A549 (cell line): ENCODE results near the gene EVC2. TPM values are rescaled to one million over a fixed set of nuclear protein-coding genes. Genes with fewer than 3 reads are reported as not detected.

Source experiments
- ATAC-seq, 2 experiments: fragments of 200-7000 bp in 1 of 2; fragments of >200 bp in 1 of 2; cut with Nextera tagmentation in 1 of 2; cut with Tn5 transposase in 1 of 2; 3 replicates each; pipeline versions ENCODE4 v1.8.0 to v1.9.1; 2018 to 2020; ENCODE audit warnings: mild to moderate bottlenecking in 1 of 2, moderate library complexity in 1 of 2
- CTCF ChIA-PET: fragments of 300-600 bp; sonication (Branson Sonifier 250); formaldehyde crosslinking; extraction: SDS; loops from one replicate; lab custom pipeline; 2021; ENCODE audit warnings: antibody characterized with exemption, inconsistent platforms; lab: Yijun Ruan, JAX
- POLR2A ChIA-PET: fragments of 350-600 bp; formaldehyde crosslinking; extraction: SDS; loops from one replicate; lab custom pipeline; 2021; ENCODE audit warnings: antibody characterized with exemption, inconsistent platforms; lab: Yijun Ruan, JAX
- DNase-seq, 2 experiments: peaks; one replicate each; pipeline versions ENCODE4 v3.0.0 to v3.0.0-alpha.2; 2011 to 2016; ENCODE audit warnings: low read depth in 1 of 2, low spot score in 1 of 2
- FAIRE-seq: peaks from 2 replicates; lab custom pipeline; 2011; peaks lifted over from hg19 to GRCh38; lab: Jason Lieb, UNC
- H3K27ac ChIP-seq, 2 experiments: fragments of >200 bp; sonication (Bioruptor Twin); formaldehyde crosslinking; 3 replicates each; pipeline ENCODE4 v1.5.1; 2016 to 2017
- H3K4me1 ChIP-seq: fragments of >200 bp; sonication (Bioruptor Twin); formaldehyde crosslinking; 3 replicates; pipeline ENCODE4 v1.6.1; 2016
- H3K4me2 ChIP-seq: fragments of >200 bp; sonication (Bioruptor Twin); formaldehyde crosslinking; 3 replicates; pipeline ENCODE4 v1.6.1; 2016
- H3K4me3 ChIP-seq: fragments of >200 bp; sonication (Bioruptor Twin); formaldehyde crosslinking; 3 replicates; pipeline ENCODE4 v1.5.1; 2016
- H3K9me3 ChIP-seq: fragments of >200 bp; sonication (Bioruptor Twin); formaldehyde crosslinking; 3 replicates; pipeline ENCODE4 v1.6.1; 2016
- BHLHE40 ChIP-seq: IDR thresholded peaks from 2 replicates; pipeline ENCODE4 v1.6.1; 2012; ENCODE audit warnings: low read depth, low read length, inconsistent platforms
- EP300 ChIP-seq, 2 experiments: fragments of >200 bp; sonication (Bioruptor Twin); formaldehyde crosslinking; IDR thresholded peaks; 2 replicates in 1 of 2; 3 replicates in 1 of 2; pipeline ENCODE4 v1.6.1; 2016 to 2017
- FOSL2 ChIP-seq, 2 experiments: fragments of 450-650 bp in 1 of 2; fragments of >200 bp in 1 of 2; sonication (Bioruptor Twin) in 1 of 2; formaldehyde crosslinking; IDR thresholded peaks; 2 replicates each; pipeline versions ENCODE4 v1.5.0 to v1.6.1; 2016 to 2020; ENCODE audit warnings: mild to moderate bottlenecking in 1 of 2, moderate library complexity in 1 of 2
- HDAC2 ChIP-seq: fragments of 200-600 bp; sonication (generic); IDR thresholded peaks from 2 replicates; pipeline ENCODE4 v1.6.1; 2016
- HOXB13 ChIP-seq: fragments of 250-450 bp; sonication (Bioruptor Pico); IDR thresholded peaks from 2 replicates; pipeline ENCODE4 v1.5.0; 2020; ENCODE audit warnings: low read depth, mild to moderate bottlenecking, moderate library complexity
- HOXB5 ChIP-seq: fragments of 250-450 bp; sonication (Bioruptor Pico); IDR thresholded peaks from 2 replicates; pipeline ENCODE4 v1.5.0; 2020; ENCODE audit warnings: mild to moderate bottlenecking, moderate library complexity
- KDM5A ChIP-seq: fragments of 200-600 bp; sonication (generic); IDR thresholded peaks from 2 replicates; pipeline ENCODE4 v1.6.1; 2016; ENCODE audit warnings: antibody characterized with exemption, mild to moderate bottlenecking
- MAZ ChIP-seq: fragments of 150-350 bp; IDR thresholded peaks from 2 replicates; pipeline ENCODE4 v1.6.1; 2014; ENCODE audit warnings: antibody characterized with exemption, low read depth, low read length, borderline replicate concordance
- PBX3 ChIP-seq: IDR thresholded peaks from 2 replicates; pipeline ENCODE4 v1.6.1; 2012
- PHF8 ChIP-seq: fragments of 200-600 bp; sonication (generic); IDR thresholded peaks from 2 replicates; pipeline ENCODE4 v1.6.1; 2016; ENCODE audit warnings: low read depth, mild to moderate bottlenecking, antibody characterized with exemption, moderate library complexity, borderline replicate concordance
- RAD21 ChIP-seq, 2 experiments: fragments of >200 bp in 1 of 2; sonication (Bioruptor Twin) in 1 of 2; formaldehyde crosslinking in 1 of 2; IDR thresholded peaks in 1 of 2; conservative IDR thresholded peaks in 1 of 2; 2 replicates in 1 of 2; 3 replicates in 1 of 2; pipeline ENCODE4 v1.6.1; 2012 to 2018; ENCODE audit warnings: inconsistent platforms in 1 of 2
- RARB ChIP-seq: fragments of 250-450 bp; sonication (Bioruptor Pico); IDR thresholded peaks from 2 replicates; pipeline ENCODE4 v1.8.0; 2021; ENCODE audit warnings: mild to moderate bottlenecking, moderate library complexity
- RCOR1 ChIP-seq: fragments of 150-350 bp; IDR thresholded peaks from 2 replicates; pipeline ENCODE4 v1.6.1; 2014; ENCODE audit warnings: antibody characterized with exemption, low read length, low read depth
- RNF2 ChIP-seq: fragments of 200-600 bp; sonication (generic); IDR thresholded peaks from 2 replicates; pipeline ENCODE4 v1.6.1; 2016; ENCODE audit warnings: low read depth, mild to moderate bottlenecking, antibody characterized with exemption, moderate library complexity, borderline replicate concordance
- SREBF2 ChIP-seq: fragments of 450-650 bp; IDR thresholded peaks from 2 replicates; pipeline ENCODE4 v1.6.1; 2014; ENCODE audit warnings: mild to moderate bottlenecking, moderate library complexity
- TP53 ChIP-seq: fragments of 250-450 bp; sonication (Bioruptor Pico); IDR thresholded peaks from 2 replicates; pipeline ENCODE4 v1.5.0; 2021; ENCODE audit warnings: mild to moderate bottlenecking, moderate library complexity
- ZFP36 ChIP-seq: fragments of 450-650 bp; IDR thresholded peaks from 2 replicates; pipeline ENCODE4 v1.6.1; 2014; ENCODE audit warnings: borderline replicate concordance; ENCODE audit not compliant: partially characterized antibody
- ZSCAN20 ChIP-seq: fragments of 250-450 bp; sonication (Bioruptor Pico); IDR thresholded peaks from 2 replicates; pipeline ENCODE4 v1.8.0; 2022; ENCODE audit warnings: mild to moderate bottlenecking, moderate library complexity
- WGBS: methylation state at CpG from one replicate; pipeline ENCODE4 v1.1.6; 2017; ENCODE audit errors: missing lambda C conversion rate; 5-methylcytosine and 5-hydroxymethylcytosine counted together
- polyA plus RNA-seq, 4 experiments: library from polyadenylated mRNA; depleted of rRNA in 3 of 4; stranded (reverse); fragments of >200 nt; fragmentation: RNase III in 1 of 4; extraction: RNeasy Plus Mini Kit Qiagen cat#74134 plus additional on column Dnase treatment in 1 of 4; gene quantifications; 2 replicates in 3 of 4; 3 replicates in 1 of 4; pipeline ENCODE4 v1.2.3, GENCODE V29; 2011 to 2017
- TF ChIP-seq, protein P1 (sequence below): fragments of >200 bp; sonication (Bioruptor Twin); formaldehyde crosslinking; IDR thresholded peaks from 3 replicates; pipeline ENCODE4 v1.6.1; 2016
- TF ChIP-seq, protein P2 (sequence below): fragments of 200-600 bp; sonication (generic); IDR thresholded peaks from 2 replicates; pipeline ENCODE4 v1.6.1; 2016; ENCODE audit warnings: antibody characterized with exemption, mild to moderate bottlenecking, moderate library complexity
- TF ChIP-seq, protein P3 (sequence below): fragments of 250-450 bp; sonication (Bioruptor Pico); IDR thresholded peaks from 2 replicates; pipeline ENCODE4 v1.5.0; 2021; ENCODE audit warnings: mild to moderate bottlenecking, moderate library complexity, borderline replicate concordance
- TF ChIP-seq, protein P4 (sequence below): fragments of >200 bp; sonication (Bioruptor Twin); formaldehyde crosslinking; IDR thresholded peaks from 2 replicates; pipeline ENCODE4 v1.6.1; 2016

The EVC2 gene
- polyA plus RNA-seq, 2 of the 4 experiments (the other 2 are of a cell fraction), result 0.96 to 1.5 TPM

GRCh38 chr4:5746250-5746649 is 37.9 kb upstream of the EVC2 start:
- CTCF ChIA-PET, result no interaction called here
- Histone ChIP-seq H3K9me3 (no peaks in the 10 kb centered on the region), H3K4me2 (no peak overlapping the region), H3K27ac (no peak overlapping the region; a peak in 1 of 6 replicates), H3K4me1 (peaks cover 8% of the 10 kb centered on the region), H3K4me3 (no peak overlapping the region)
- WGBS, result 92% methylated on average over 5 of the region's 5 CpGs
- FAIRE-seq (no peak), ATAC-seq (no peak), DNase-seq (no peak)
- POLR2A ChIA-PET, result no interaction called here
- TF ChIP-seq, protein P1, sequence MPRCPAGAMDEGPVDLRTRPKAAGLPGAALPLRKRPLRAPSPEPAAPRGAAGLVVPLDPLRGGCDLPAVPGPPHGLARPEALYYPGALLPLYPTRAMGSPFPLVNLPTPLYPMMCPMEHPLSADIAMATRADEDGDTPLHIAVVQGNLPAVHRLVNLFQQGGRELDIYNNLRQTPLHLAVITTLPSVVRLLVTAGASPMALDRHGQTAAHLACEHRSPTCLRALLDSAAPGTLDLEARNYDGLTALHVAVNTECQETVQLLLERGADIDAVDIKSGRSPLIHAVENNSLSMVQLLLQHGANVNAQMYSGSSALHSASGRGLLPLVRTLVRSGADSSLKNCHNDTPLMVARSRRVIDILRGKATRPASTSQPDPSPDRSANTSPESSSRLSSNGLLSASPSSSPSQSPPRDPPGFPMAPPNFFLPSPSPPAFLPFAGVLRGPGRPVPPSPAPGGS, result no peak
- TF ChIP-seq BHLHE40 (no peak), SREBF2 (no peak), PHF8 (no peak), FOSL2 (IDR thresholded peaks at IDR 0.05) (no peak), FOSL2 (CRISPR knock-in tag; IDR thresholded peaks at IDR 0.05) (no peak), HOXB5 (CRISPR knock-in tag) (no peak), HDAC2 (no peak), RARB (no peak), ZFP36 (no peak)

GRCh38 chr4:5742968-5743367 is 34.6 kb upstream of the EVC2 start:
- CTCF ChIA-PET, result no interaction called here
- no peak for TF ChIP-seq KDM5A
- TF ChIP-seq ZSCAN20 (CRISPR knock-in tag), result no peak
- no peak for TF ChIP-seq RARB
- TF ChIP-seq RAD21 (conservative IDR thresholded peaks at IDR 0.05 in 1 of 2, IDR thresholded peaks at IDR 0.05 in 1 of 2), result no peak
- Histone ChIP-seq H3K9me3 (no peaks in the 10 kb centered on the region), H3K4me2 (no peak overlapping the region), H3K4me1 (peaks cover 8% of the 10 kb centered on the region), H3K4me3 (no peak overlapping the region), H3K27ac (no peak overlapping the region)
- DNase-seq (no peak), FAIRE-seq (no peak), ATAC-seq (no peak)
- POLR2A ChIA-PET, result no interaction called here
- 95% methylated on average over 2 of the region's 2 CpGs for WGBS

DNA sequence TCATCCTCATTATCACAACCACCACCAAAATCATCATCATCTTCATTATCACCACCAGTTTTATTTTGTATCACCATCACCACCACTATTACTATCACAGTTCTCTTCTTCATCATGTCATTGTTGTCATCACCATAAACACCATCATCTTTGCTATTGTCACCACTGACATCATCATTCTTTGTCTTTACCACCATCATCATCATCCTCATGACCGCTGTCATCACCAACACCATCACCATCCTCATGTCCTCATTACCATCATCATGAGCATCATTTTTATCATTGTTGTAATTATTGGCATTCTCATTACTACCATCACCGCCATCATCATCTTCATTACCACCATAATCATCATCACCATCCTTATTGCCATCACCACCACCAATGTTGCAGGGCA is 34.0 kb upstream of the EVC2 start:
- H3K27ac ChIP-seq, result no peak overlapping the region
- TF ChIP-seq EP300 (IDR thresholded peaks at IDR 0.05) (no peak), PBX3 (no peak), TP53 (no peak)
- POLR2A ChIA-PET, result no interaction called here
- H3K4me1 ChIP-seq, result peaks cover 6% of the 10 kb centered on the region
- 95% methylated on average over 2 of the region's 2 CpGs for WGBS
- no peaks in the 10 kb centered on the region for H3K9me3 ChIP-seq
- no peak for FAIRE-seq
- DNase-seq, result no peak
- CTCF ChIA-PET, result no interaction called here
- no peak overlapping the region for H3K4me3 ChIP-seq
- H3K4me2 ChIP-seq, result no peak overlapping the region
- no peak for ATAC-seq

DNA sequence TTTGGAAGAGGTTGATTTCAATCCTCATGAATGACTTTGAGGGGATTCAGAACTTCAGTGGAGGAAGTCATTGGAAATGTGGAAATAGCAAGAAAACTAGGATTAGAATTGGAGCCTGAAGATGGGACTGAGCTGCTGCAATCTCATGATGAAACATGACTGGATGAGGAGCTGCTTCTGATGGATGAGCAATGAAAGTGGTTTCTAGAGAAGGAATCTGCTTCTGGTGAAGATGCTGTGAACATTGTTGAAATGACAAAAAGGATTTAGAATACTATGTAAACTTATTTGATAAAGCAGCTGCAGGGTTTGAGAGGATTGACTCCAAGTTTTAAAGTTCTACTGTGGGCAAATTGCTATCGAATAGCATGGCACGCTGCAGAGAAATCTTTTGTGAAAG is 29.7 kb upstream of the EVC2 start:
- H3K9me3 ChIP-seq, result no peaks in the 10 kb centered on the region
- 100% methylated on average over 2 of the region's 2 CpGs for WGBS
- no peak overlapping the region for H3K27ac ChIP-seq
- TF ChIP-seq, protein P2, sequence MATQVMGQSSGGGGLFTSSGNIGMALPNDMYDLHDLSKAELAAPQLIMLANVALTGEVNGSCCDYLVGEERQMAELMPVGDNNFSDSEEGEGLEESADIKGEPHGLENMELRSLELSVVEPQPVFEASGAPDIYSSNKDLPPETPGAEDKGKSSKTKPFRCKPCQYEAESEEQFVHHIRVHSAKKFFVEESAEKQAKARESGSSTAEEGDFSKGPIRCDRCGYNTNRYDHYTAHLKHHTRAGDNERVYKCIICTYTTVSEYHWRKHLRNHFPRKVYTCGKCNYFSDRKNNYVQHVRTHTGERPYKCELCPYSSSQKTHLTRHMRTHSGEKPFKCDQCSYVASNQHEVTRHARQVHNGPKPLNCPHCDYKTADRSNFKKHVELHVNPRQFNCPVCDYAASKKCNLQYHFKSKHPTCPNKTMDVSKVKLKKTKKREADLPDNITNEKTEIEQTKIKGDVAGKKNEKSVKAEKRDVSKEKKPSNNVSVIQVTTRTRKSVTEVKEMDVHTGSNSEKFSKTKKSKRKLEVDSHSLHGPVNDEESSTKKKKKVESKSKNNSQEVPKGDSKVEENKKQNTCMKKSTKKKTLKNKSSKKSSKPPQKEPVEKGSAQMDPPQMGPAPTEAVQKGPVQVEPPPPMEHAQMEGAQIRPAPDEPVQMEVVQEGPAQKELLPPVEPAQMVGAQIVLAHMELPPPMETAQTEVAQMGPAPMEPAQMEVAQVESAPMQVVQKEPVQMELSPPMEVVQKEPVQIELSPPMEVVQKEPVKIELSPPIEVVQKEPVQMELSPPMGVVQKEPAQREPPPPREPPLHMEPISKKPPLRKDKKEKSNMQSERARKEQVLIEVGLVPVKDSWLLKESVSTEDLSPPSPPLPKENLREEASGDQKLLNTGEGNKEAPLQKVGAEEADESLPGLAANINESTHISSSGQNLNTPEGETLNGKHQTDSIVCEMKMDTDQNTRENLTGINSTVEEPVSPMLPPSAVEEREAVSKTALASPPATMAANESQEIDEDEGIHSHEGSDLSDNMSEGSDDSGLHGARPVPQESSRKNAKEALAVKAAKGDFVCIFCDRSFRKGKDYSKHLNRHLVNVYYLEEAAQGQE, result no peak
- TF ChIP-seq RNF2 (no peak), HOXB13 (CRISPR knock-in tag) (no peak), MAZ (no peak), RAD21 (conservative IDR thresholded peaks at IDR 0.05 in 1 of 2, IDR thresholded peaks at IDR 0.05 in 1 of 2) (no peak), EP300 (IDR thresholded peaks at IDR 0.05) (no peak), RCOR1 (no peak)
- TF ChIP-seq, protein P3, sequence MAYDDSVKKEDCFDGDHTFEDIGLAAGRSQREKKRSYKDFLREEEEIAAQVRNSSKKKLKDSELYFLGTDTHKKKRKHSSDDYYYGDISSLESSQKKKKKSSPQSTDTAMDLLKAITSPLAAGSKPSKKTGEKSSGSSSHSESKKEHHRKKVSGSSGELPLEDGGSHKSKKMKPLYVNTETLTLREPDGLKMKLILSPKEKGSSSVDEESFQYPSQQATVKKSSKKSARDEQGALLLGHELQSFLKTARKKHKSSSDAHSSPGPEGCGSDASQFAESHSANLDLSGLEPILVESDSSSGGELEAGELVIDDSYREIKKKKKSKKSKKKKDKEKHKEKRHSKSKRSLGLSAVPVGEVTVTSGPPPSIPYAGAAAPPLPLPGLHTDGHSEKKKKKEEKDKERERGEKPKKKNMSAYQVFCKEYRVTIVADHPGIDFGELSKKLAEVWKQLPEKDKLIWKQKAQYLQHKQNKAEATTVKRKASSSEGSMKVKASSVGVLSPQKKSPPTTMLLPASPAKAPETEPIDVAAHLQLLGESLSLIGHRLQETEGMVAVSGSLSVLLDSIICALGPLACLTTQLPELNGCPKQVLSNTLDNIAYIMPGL (CRISPR knock-in tag), result no peak
- TF ChIP-seq, protein P4, sequence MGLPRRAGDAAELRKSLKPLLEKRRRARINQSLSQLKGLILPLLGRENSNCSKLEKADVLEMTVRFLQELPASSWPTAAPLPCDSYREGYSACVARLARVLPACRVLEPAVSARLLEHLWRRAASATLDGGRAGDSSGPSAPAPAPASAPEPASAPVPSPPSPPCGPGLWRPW, result no peak
- no peak for ATAC-seq
- ChIA-PET CTCF (interaction anchor here (1.2 to 1.3 kb wide), 2 partner anchors 13 to 53 kb away, joined by 3 to 4 read pairs; no protein-coding TSS in a partner anchor), POLR2A (no interaction called here)
- no peak overlapping the region for H3K4me3 ChIP-seq
- DNase-seq, result no peak
- H3K4me1 ChIP-seq, result no peaks in the 10 kb centered on the region
- no peak overlapping the region for H3K4me2 ChIP-seq
- no peak for FAIRE-seq
